Heart right ventricle (tissue), 16 donors: ENCODE data around the gene ZNF587. TPM values are rescaled to one million over a fixed set of nuclear protein-coding genes. Genes with fewer than 3 reads are reported as not detected.
A peak's percentile ranks its signal among the peaks of the same experiment; 100 is the strongest.
"Not testable (repeated sequence)": the region's sequence is repeated elsewhere in the genome, so short reads cannot be mapped to it uniquely, and the experiment has no call there.

Source experiments
- ATAC-seq, 8 donors: fragments of 200-7000 bp; cut with Tn5 transposase; one replicate each; pipeline ENCODE4 v1.9.1; 2020; ENCODE audit warnings: mild to moderate bottlenecking in 8 of 8, moderate library complexity in 8 of 8, moderate number of reproducible peaks in 1 of 8
- DNase-seq, 2 donors: peaks; one replicate each; pipeline ENCODE4 v3.0.0-alpha.2; 2020
- H3K27ac ChIP-seq, 10 donors: fragments of 200-600 bp; sonication (generic) in 2 of 10; one replicate each; pipeline versions ENCODE4 v1.5.0 to v1.8.0; 2020 to 2022; ENCODE audit warnings: mild to moderate bottlenecking in 3 of 10
- H3K27me3 ChIP-seq, 7 donors: fragments of 200-600 bp; one replicate each; pipeline ENCODE4 v1.8.0; 2021 to 2022; ENCODE audit warnings: mild to moderate bottlenecking in 2 of 7
- H3K36me3 ChIP-seq, 9 donors: fragments of 200-600 bp; sonication (generic) in 1 of 9; one replicate each; pipeline versions ENCODE4 v1.5.0 to v1.8.0; 2020 to 2022; ENCODE audit warnings: mild to moderate bottlenecking in 2 of 9
- H3K4me1 ChIP-seq, 9 donors: fragments of 200-600 bp; sonication (generic) in 1 of 9; one replicate each; pipeline versions ENCODE4 v1.5.0 to v1.8.0; 2020 to 2022; ENCODE audit warnings: mild to moderate bottlenecking in 4 of 9
- H3K4me3 ChIP-seq, 10 donors: fragments of 200-600 bp; sonication (generic) in 2 of 10; one replicate each; pipeline versions ENCODE4 v1.5.0 to v1.8.0; 2020 to 2022; ENCODE audit warnings: mild to moderate bottlenecking in 7 of 10, moderate library complexity in 2 of 10
- H3K9me3 ChIP-seq, 11 donors: fragments of 200-600 bp in 10 of 11; sonication (generic) in 2 of 11; one replicate each; pipeline versions ENCODE4 v1.5.0 to v1.8.0; 2013 to 2022; ENCODE audit warnings: mild to moderate bottlenecking in 2 of 11, control low read depth in 1 of 11, moderate library complexity in 1 of 11
- CTCF ChIP-seq, 9 donors: fragments of 200-600 bp; sonication (generic) in 2 of 9; IDR thresholded peaks; one replicate each; pipeline versions ENCODE4 v1.5.0 to v1.8.0; 2021 to 2022; ENCODE audit warnings: antibody characterized with exemption in 9 of 9, mild to moderate bottlenecking in 5 of 9, moderate library complexity in 1 of 9
- WGBS, 2 donors: extraction: QIAGEN DNeasy Blood & Tissue Kit; methylation state at CpG; one replicate each; pipeline ENCODE4 v1.1.7; 2013; ENCODE audit warnings: inconsistent platforms in 1 of 2; 5-methylcytosine and 5-hydroxymethylcytosine counted together
- intact Hi-C, 10 donors: fragments of 100-400 bp; cut with DNase I; formaldehyde crosslinking; loops; one replicate each; pipeline versions ENCODE4 v1.11.1 to v1.14.2; 2022
- polyA plus RNA-seq, 2 donors: library from polyadenylated mRNA; stranded (reverse); fragments of 200-250 nt; gene quantifications; one replicate each; pipeline ENCODE4 v1.2.3, GENCODE V29; 2013
- total RNA-seq, 10 donors: library from RNA; stranded (reverse); fragmentation: NEBNext Ultra II Directional in 3 of 10; extraction: Animal tissue kit (Norgen Biotek cat#: 25700) in 3 of 10; gene quantifications; one replicate each; pipeline versions ENCODE4 v1.2.1 to v1.2.4, GENCODE V29; 2021 to 2023
- donor health status: Arrhythmogenic right ventricular cardiomyopathy.
- donor health status: ischemic (EF 13 %, LVEDD 7.1; RV severe dilation, severe dysfunction).
- donor health status: healthy with polysubstance abuse.
- donor health status: DM: no; HTN: yes; CAD: no.
- donor health status: DM: no; HTN: no; CAD: no.
- donor health status: ischemic (EF 25% LVEDD 6.9; RV normal size, moderate dysfunction).
- donor health status: ischemic (EF 25% LVEDD 5.7; RV mildly dilated, moderate dysfunction).
- donor health status: healthy.
- donor health status: DM: yes; HTN: yes; CAD: no.
- donor health status: Ischemic cardiomyopathy.
- donor health status: ischemic (EF 35%, LVEDD 5.7; RV mildly dilated, moderate dysfunction).
- donor health status: nonischemic (EF 11% LVEDD 7.7; RV severe dilation, severe dysfunction).
- donor health status: DM: yes; HTN: yes; CAD: no.
- donor health status: PGD.
- donor health status: ischemic (EF 29% LVEDD 5.4; RV normal size, mild dysfunction).
- donor health status: nonischemic (EF 23%, LVEDD 6.1; RV moderate dilation, normal function).

The ZNF587 gene
- total and polyA plus RNA-seq, 12 donors = 4.2 to 39.1 (median 20.0) TPM

- 40 to 41% methylated on average over 5 of the region's 5 CpGs for WGBS, 2 donors
- DNase-seq (no peak), ATAC-seq (peak in 4 of 8 donors; percentile 21 to 37 (median 28))
- Histone ChIP-seq H3K27me3 (no peaks in the 10 kb centered on the region), H3K4me3 (peak overlapping the region in 3 of 10 donors; percentile 50 to 78 (median 67)), H3K36me3 (peaks cover 0 to 24% (median 0%) of the 10 kb centered on the region in 9 donors), H3K9me3 (no peaks in the 10 kb centered on the region), H3K27ac (peak overlapping the region in 9 of 10 donors; percentile 55 to 86 (median 81)), H3K4me1 (peaks cover 0 to 38% (median 21%) of the 10 kb centered on the region in 9 donors)
- intact Hi-C loops = no loop called here
- no peak for TF ChIP-seq CTCF (IDR thresholded peaks at IDR 0.05)
Measured at GRCh38 chr19:57829316-57829715, 20.3 kb upstream of the ZNF587 start.

- DNase-seq = peak; percentile 78 to 86
- ATAC-seq = peak; percentile 88 to 96 (median 92)
- peak within 1 kb of the TSS; percentile 41 to 78 (median 59) for H3K4me3 ChIP-seq
Measured at GRCh38 chr19:57830071-57830602, 19.5 kb upstream of the ZNF587 start, which contains the start of gene ZNF587B. ZNF587B (plus strand) TSS chr19:57830299; CDS start chr19:57830529, 230 bp downstream.

GRCh38 chr19:57836991-57837390 is 12.7 kb upstream of the ZNF587 start:
- ATAC-seq, H3K4me3 ChIP-seq, H3K9me3 ChIP-seq, DNase-seq, H3K27ac ChIP-seq, intact Hi-C loops, H3K27me3 ChIP-seq: not testable (repeated sequence)
- 91 to 96% methylated on average over 5 of the region's 5 CpGs for WGBS, 2 donors
- peaks cover 0 to 14% (median 0%) of the 10 kb centered on the region in 9 donors for H3K4me1 ChIP-seq
- H3K36me3 ChIP-seq = peaks cover 0 to 53% (median 4%) of the 10 kb centered on the region in 9 donors

More at GRCh38 chr19:57830071-57830602, 19.5 kb upstream of the ZNF587 start, which contains the start of gene ZNF587B:
- WGBS, 2 donors = 13 to 23% methylated on average over 22 of the region's 22 CpGs
- peaks cover 0 to 38% (median 21%) of the 10 kb centered on the region in 9 donors for H3K4me1 ChIP-seq
- TF ChIP-seq CTCF (IDR thresholded peaks at IDR 0.05) = peak; percentile 6 to 70 (median 52)
- H3K27ac ChIP-seq = peak within 1 kb of the TSS; percentile 55 to 86 (median 79)
- no peaks in the 10 kb centered on the region for H3K9me3 ChIP-seq
- no peaks in the 10 kb centered on the region for H3K27me3 ChIP-seq
- intact Hi-C loops = no loop called here
- peaks cover 0 to 20% (median 0%) of the 10 kb centered on the region in 9 donors for H3K36me3 ChIP-seq

GRCh38 chr19:57838622-57839191 is 11.0 kb upstream of the ZNF587 start:
- WGBS, 2 donors = 86 to 95% methylated on average over 4 to 5 of the region's 5 CpGs
- intact Hi-C loops, H3K4me3 ChIP-seq, H3K4me1 ChIP-seq, H3K9me3 ChIP-seq, DNase-seq, ATAC-seq, H3K27me3 ChIP-seq, H3K27ac ChIP-seq: not testable (repeated sequence)
- H3K36me3 ChIP-seq = peaks cover 0 to 66% (median 4%) of the 10 kb centered on the region in 9 donors

GRCh38 chr19:57841122-57841763 is 8.4 kb upstream of the ZNF587 start:
- Histone ChIP-seq H3K27me3 (no peaks in the 10 kb centered on the region), H3K9me3 (no peaks in the 10 kb centered on the region), H3K4me1 (peaks cover 0 to 9% (median 0%) of the 10 kb centered on the region in 9 donors), H3K27ac (no peak overlapping the region), H3K36me3 (peaks cover 0 to 68% (median 4%) of the 10 kb centered on the region in 9 donors), H3K4me3 (no peak overlapping the region)
- intact Hi-C loops = no loop called here
- 69% methylated on average over 6 of the region's 6 CpGs for WGBS, 2 donors
- no peak for TF ChIP-seq CTCF (IDR thresholded peaks at IDR 0.05)
- ATAC-seq (no peak), DNase-seq (no peak)

GRCh38 chr19:57847164-57847563 is 2.5 kb upstream of the ZNF587 start:
- H3K27me3 ChIP-seq, DNase-seq, H3K9me3 ChIP-seq, intact Hi-C loops, ATAC-seq, H3K4me3 ChIP-seq: not testable (repeated sequence)
- Histone ChIP-seq H3K36me3 (peaks cover 0 to 28% (median 5%) of the 10 kb centered on the region in 9 donors), H3K27ac (peak overlapping the region in 1 of 10 donors; percentile 36), H3K4me1 (peaks cover 5 to 27% (median 11%) of the 10 kb centered on the region in 9 donors)
- 78 to 93% methylated on average over 3 of the region's 3 CpGs for WGBS, 2 donors

- 84 to 86% methylated on average over 2 of the region's 2 CpGs for WGBS, 2 donors
- H3K27me3 ChIP-seq, H3K9me3 ChIP-seq, DNase-seq, intact Hi-C loops: not testable (repeated sequence)
- Histone ChIP-seq H3K4me3 (peak overlapping the region in 8 of 10 donors; percentile 68 to 88 (median 82)), H3K4me1 (peaks cover 5 to 23% (median 11%) of the 10 kb centered on the region in 9 donors), H3K36me3 (peaks cover 0 to 30% (median 7%) of the 10 kb centered on the region in 9 donors), H3K27ac (peak overlapping the region in 3 of 10 donors; percentile 63 to 89 (median 73))
- peak in 3 of 8 donors; percentile 16 to 26 (median 22) for ATAC-seq
Measured at GRCh38 chr19:57849162-57849665, 445 bp upstream of the ZNF587 start.
